ENCODE measurements around the gene STUM.

Gene STUM

GRCh38 chr1:226618380-226618779, 69.8 kb downstream of the STUM start:
- Histone ChIP-seq H3K9me3 (replicated peaks; ENCODE audit: insufficient read depth, low read length) (no peaks in the 10 kb centered on the region), H3K79me2 (ENCODE audit: low read length) (no peaks in the 10 kb centered on the region), H2AFZ (ENCODE audit: low read length) (no peak overlapping the region), H3F3A (ENCODE audit: insufficient read depth, low read length) (no peaks in the 10 kb centered on the region), H3K27me3 (replicated peaks; ENCODE audit: insufficient read depth, low read length) (no peaks in the 10 kb centered on the region), H3K9me2 (replicated peaks; ENCODE audit: insufficient read depth, low read length) (no peaks in the 10 kb centered on the region), H3K4me1 (ENCODE audit: low read length) (no peaks in the 10 kb centered on the region), H3K9ac (ENCODE audit: low read length) (no peak overlapping the region), H3K27ac (ENCODE audit: low read length) (no peak overlapping the region), H3K36me3 (replicated peaks; ENCODE audit: insufficient read depth, low read length) (no peaks in the 10 kb centered on the region), H3K4me3 (ENCODE audit: low read length) (no peak overlapping the region), H3K4me2 (ENCODE audit: low read depth, low read length) (no peak overlapping the region), H4K20me1 (ENCODE audit: insufficient read depth, low read length) (no peaks in the 10 kb centered on the region)
- TF ChIP-seq, protein P1, sequence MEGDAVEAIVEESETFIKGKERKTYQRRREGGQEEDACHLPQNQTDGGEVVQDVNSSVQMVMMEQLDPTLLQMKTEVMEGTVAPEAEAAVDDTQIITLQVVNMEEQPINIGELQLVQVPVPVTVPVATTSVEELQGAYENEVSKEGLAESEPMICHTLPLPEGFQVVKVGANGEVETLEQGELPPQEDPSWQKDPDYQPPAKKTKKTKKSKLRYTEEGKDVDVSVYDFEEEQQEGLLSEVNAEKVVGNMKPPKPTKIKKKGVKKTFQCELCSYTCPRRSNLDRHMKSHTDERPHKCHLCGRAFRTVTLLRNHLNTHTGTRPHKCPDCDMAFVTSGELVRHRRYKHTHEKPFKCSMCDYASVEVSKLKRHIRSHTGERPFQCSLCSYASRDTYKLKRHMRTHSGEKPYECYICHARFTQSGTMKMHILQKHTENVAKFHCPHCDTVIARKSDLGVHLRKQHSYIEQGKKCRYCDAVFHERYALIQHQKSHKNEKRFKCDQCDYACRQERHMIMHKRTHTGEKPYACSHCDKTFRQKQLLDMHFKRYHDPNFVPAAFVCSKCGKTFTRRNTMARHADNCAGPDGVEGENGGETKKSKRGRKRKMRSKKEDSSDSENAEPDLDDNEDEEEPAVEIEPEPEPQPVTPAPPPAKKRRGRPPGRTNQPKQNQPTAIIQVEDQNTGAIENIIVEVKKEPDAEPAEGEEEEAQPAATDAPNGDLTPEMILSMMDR (IDR thresholded peaks at IDR 0.05; ENCODE audit: low read length) = no peak
- TF ChIP-seq EZH2 (optimal IDR thresholded peaks at IDR 0.05; ENCODE audit: low read depth, low read length) (no peak), EZH2phosphoT487 (IDR thresholded peaks at IDR 0.05; ENCODE audit: low read length) (no peak)
- DNase-seq = no peak

- Histone ChIP-seq H3K27ac (ENCODE audit: low read length) (no peak overlapping the region), H3K9ac (ENCODE audit: low read length) (no peak overlapping the region), H3K4me1 (ENCODE audit: low read length) (no peaks in the 10 kb centered on the region), H4K20me1 (ENCODE audit: insufficient read depth, low read length) (no peaks in the 10 kb centered on the region), H3K4me3 (ENCODE audit: low read length) (no peak overlapping the region), H3F3A (ENCODE audit: insufficient read depth, low read length) (no peaks in the 10 kb centered on the region), H3K79me2 (ENCODE audit: low read length) (no peaks in the 10 kb centered on the region), H2AFZ (ENCODE audit: low read length) (no peak overlapping the region), H3K4me2 (ENCODE audit: low read depth, low read length) (no peak overlapping the region), H3K36me3 (replicated peaks; ENCODE audit: insufficient read depth, low read length) (no peaks in the 10 kb centered on the region), H3K9me2 (replicated peaks; ENCODE audit: insufficient read depth, low read length) (no peaks in the 10 kb centered on the region), H3K27me3 (replicated peaks; ENCODE audit: insufficient read depth, low read length) (no peaks in the 10 kb centered on the region), H3K9me3 (replicated peaks; ENCODE audit: insufficient read depth, low read length) (no peaks in the 10 kb centered on the region)
- TF ChIP-seq, protein P1 (IDR thresholded peaks at IDR 0.05; ENCODE audit: low read length) = no peak
- TF ChIP-seq EZH2phosphoT487 (IDR thresholded peaks at IDR 0.05; ENCODE audit: low read length) = no peak
- TF ChIP-seq EZH2 (optimal IDR thresholded peaks at IDR 0.05; ENCODE audit: low read depth, low read length) = no peak
- no peak for DNase-seq
Observed at GRCh38 chr1:226619031-226619430, 70.5 kb downstream of the STUM start.

GRCh38 chr1:226622012-226622411, 73.4 kb downstream of the STUM start:
- Histone ChIP-seq H3F3A (ENCODE audit: insufficient read depth, low read length) (no peaks in the 10 kb centered on the region), H2AFZ (ENCODE audit: low read length) (no peak overlapping the region), H3K4me3 (ENCODE audit: low read length) (no peak overlapping the region), H3K9me3 (replicated peaks; ENCODE audit: insufficient read depth, low read length) (no peaks in the 10 kb centered on the region), H3K4me1 (ENCODE audit: low read length) (peaks cover 6% of the 10 kb centered on the region), H4K20me1 (ENCODE audit: insufficient read depth, low read length) (no peaks in the 10 kb centered on the region), H3K27me3 (replicated peaks; ENCODE audit: insufficient read depth, low read length) (no peaks in the 10 kb centered on the region), H3K4me2 (ENCODE audit: low read depth, low read length) (no peak overlapping the region), H3K27ac (ENCODE audit: low read length) (no peak overlapping the region), H3K79me2 (ENCODE audit: low read length) (no peaks in the 10 kb centered on the region), H3K9me2 (replicated peaks; ENCODE audit: insufficient read depth, low read length) (no peaks in the 10 kb centered on the region), H3K36me3 (replicated peaks; ENCODE audit: insufficient read depth, low read length) (no peaks in the 10 kb centered on the region), H3K9ac (ENCODE audit: low read length) (no peak overlapping the region)
- TF ChIP-seq, protein P1 (IDR thresholded peaks at IDR 0.05; ENCODE audit: low read length) = no peak
- TF ChIP-seq EZH2phosphoT487 (IDR thresholded peaks at IDR 0.05; ENCODE audit: low read length) = no peak
- DNase-seq = no peak
